Endothelial cell of umbilical vein (primary cell): ENCODE results near the gene ERAP2. TPM values are rescaled to one million over a fixed set of nuclear protein-coding genes. Genes with fewer than 3 reads are reported as not detected.
A peak's percentile ranks its signal among the peaks of the same experiment; 100 is the strongest.

ENCODE experiments used
- BruUV-seq: library from RNA; stranded (reverse); fragments of 400-500 nt; replicated peaks from 2 replicates; lab custom pipeline; 2021; lab: Mats Ljungman, UMichigan
- CTCF ChIA-PET: fragments of 300-600, 350-600 bp; sonication (Branson Sonifier 250); formaldehyde crosslinking; loops from one replicate; lab custom pipeline; 2021; ENCODE audit warnings: antibody characterized with exemption, inconsistent platforms; lab: Charles Lee
- POLR2A ChIA-PET: fragments of 300-600, 350-600 bp; sonication (Branson Sonifier 250); formaldehyde crosslinking; loops from one replicate; lab custom pipeline; 2021; ENCODE audit warnings: antibody characterized with exemption, inconsistent platforms; lab: Charles Lee
- DNase-seq: peaks from one replicate; pipeline ENCODE4 v3.0.0-alpha.2; 2011; ENCODE audit warnings: low read depth, low spot score
- FAIRE-seq: peaks from 2 replicates; lab custom pipeline; 2011; peaks lifted over from hg19 to GRCh38; lab: Jason Lieb, UNC
- H2AFZ ChIP-seq: 2 replicates; pipeline ENCODE4 v1.6.0; 2012; ENCODE audit warnings: low read depth, low read length, control low read depth, inconsistent platforms
- H3K27ac ChIP-seq: 2 replicates; pipeline ENCODE4 v1.5.1; 2011; ENCODE audit warnings: low read depth, mild to moderate bottlenecking, control low read depth, low read length, moderate library complexity; ENCODE audit not compliant: insufficient read depth
- H3K27me3 ChIP-seq, 2 experiments: 2 replicates each; pipeline versions ENCODE4 v1.6.0 to v1.6.1; 2011; ENCODE audit warnings: low read length in 2 of 2, mixed read lengths in 1 of 2; ENCODE audit not compliant: control insufficient read depth in 2 of 2, insufficient read depth in 2 of 2
- H3K36me3 ChIP-seq, 2 experiments: 2 replicates in 1 of 2; 3 replicates in 1 of 2; pipeline ENCODE4 v1.5.1; 2011; ENCODE audit warnings: low read length in 2 of 2, mild to moderate bottlenecking in 1 of 2, moderate library complexity in 1 of 2; ENCODE audit not compliant: control insufficient read depth in 2 of 2, insufficient read depth in 2 of 2; ENCODE audit errors: extremely low read depth in 1 of 2
- H3K4me1 ChIP-seq: 3 replicates; pipeline ENCODE4 v1.5.1; 2011; ENCODE audit warnings: mild to moderate bottlenecking, low read length; ENCODE audit not compliant: control insufficient read depth, insufficient read depth; ENCODE audit errors: extremely low read depth
- H3K4me2 ChIP-seq: 2 replicates; pipeline ENCODE4 v1.6.1; 2011; ENCODE audit warnings: low read length, control low read depth, mixed read lengths; ENCODE audit not compliant: insufficient read depth
- H3K4me3 ChIP-seq, 3 experiments: fragments of 200-600 bp in 1 of 3; sonication (generic), shearing (Covaris generic) in 1 of 3; replicated peaks in 1 of 3; 2 replicates each; pipeline ENCODE4 v1.5.1; 2011 to 2016; ENCODE audit warnings: control low read depth in 3 of 3, low read length in 3 of 3, mild to moderate bottlenecking in 2 of 3, inconsistent platforms in 1 of 3, low read depth in 1 of 3, moderate library complexity in 1 of 3; ENCODE audit not compliant: insufficient read depth in 1 of 3
- H3K79me2 ChIP-seq: 2 replicates; pipeline ENCODE4 v1.6.0; 2012; ENCODE audit warnings: low read length, inconsistent platforms; ENCODE audit not compliant: control insufficient read depth, insufficient read depth
- H3K9ac ChIP-seq: replicated peaks from 2 replicates; pipeline ENCODE3; 2011; ENCODE audit warnings: low read length, control low read depth; ENCODE audit not compliant: insufficient read depth; ENCODE audit errors: extremely low read depth
- H3K9me1 ChIP-seq: replicated peaks from 3 replicates; pipeline ENCODE4 v1.6.0; 2011; ENCODE audit warnings: mild to moderate bottlenecking, low read length; ENCODE audit not compliant: control insufficient read depth, insufficient read depth; ENCODE audit errors: extremely low read depth
- H3K9me3 ChIP-seq: replicated peaks from 2 replicates; pipeline ENCODE4 v1.5.1; 2012; ENCODE audit warnings: low read length, inconsistent platforms; ENCODE audit not compliant: control insufficient read depth, insufficient read depth
- H4K20me1 ChIP-seq: replicated peaks from 2 replicates; pipeline ENCODE3; 2011; ENCODE audit warnings: mild to moderate bottlenecking, low read length; ENCODE audit not compliant: control insufficient read depth, insufficient read depth; ENCODE audit errors: extremely low read depth
- CTCF ChIP-seq, 2 donors: IDR thresholded peaks; 1 replicate in 1 of 2; 2 replicates in 1 of 2; pipeline ENCODE4 v1.5.1; 2011; ENCODE audit warnings: low read length in 2 of 2, mild to moderate bottlenecking in 2 of 2, moderate library complexity in 2 of 2, control low read depth in 1 of 2, inconsistent platforms in 1 of 2, low read depth in 1 of 2; ENCODE audit not compliant: insufficient read depth in 1 of 2; ENCODE audit errors: extremely low read depth in 1 of 2
- EZH2 ChIP-seq: IDR thresholded peaks from 2 replicates; pipeline ENCODE4 v1.6.1; 2012; ENCODE audit warnings: borderline replicate concordance, low read depth, mild to moderate bottlenecking, moderate library complexity, low read length, inconsistent platforms; ENCODE audit not compliant: severe bottlenecking
- FOS ChIP-seq: IDR thresholded peaks from 2 replicates; pipeline ENCODE4 v1.6.1; 2011; ENCODE audit warnings: mild to moderate bottlenecking, low read length, moderate library complexity, borderline replicate concordance; ENCODE audit not compliant: insufficient read depth
- GATA2 ChIP-seq: IDR thresholded peaks from 2 replicates; pipeline ENCODE4 v1.7.0; 2011; ENCODE audit warnings: low read depth, mild to moderate bottlenecking, moderate library complexity, mixed read lengths, low read length; ENCODE audit not compliant: insufficient read length, insufficient read depth
- JUN ChIP-seq: IDR thresholded peaks from 2 replicates; pipeline ENCODE4 v1.6.1; 2011; ENCODE audit warnings: borderline replicate concordance, low read depth; ENCODE audit not compliant: insufficient read length, insufficient read depth
- MYC ChIP-seq: IDR thresholded peaks from one replicate; pipeline ENCODE4 v1.6.1; 2011; ENCODE audit warnings: mild to moderate bottlenecking, low read depth, low read length
- POLR2A ChIP-seq: IDR thresholded peaks from 2 replicates; pipeline ENCODE4 v1.6.1; 2012; ENCODE audit warnings: low read depth, mild to moderate bottlenecking, control low read depth, low read length
- POLR2AphosphoS5 ChIP-seq: IDR thresholded peaks from 2 replicates; pipeline ENCODE4 v1.6.1; 2012; ENCODE audit warnings: low read depth, mild to moderate bottlenecking, control low read depth, low read length, moderate library complexity; ENCODE audit not compliant: insufficient read depth
- dilution Hi-C: fragments of 300-500 bp; cut with MboI; formaldehyde crosslinking; loops from one replicate; pipeline ENCODE4 v1.15.0; 2019; ENCODE audit warnings: low sequenced_read_pairs; ENCODE audit not compliant: extremely low pct_ligation_motif_present
- intact Hi-C: fragments of 100-400 bp; cut with micrococcal nuclease; formaldehyde crosslinking; loops from one replicate; pipeline ENCODE4 v1.10.0; 2022
- polyA plus RNA-seq, 4 experiments: library from polyadenylated mRNA; depleted of rRNA in 3 of 4; stranded (reverse) in 3 of 4; unstranded in 1 of 4; fragments of >200 nt; gene quantifications; 2 replicates each; pipeline versions ENCODE4 v1.2.1 to v1.2.3, GENCODE V29; 2011 to 2012; ENCODE audit warnings: missing spikeins in 1 of 4
- total RNA-seq: library from RNA; stranded (reverse); gene quantifications from 2 replicates; pipeline ENCODE4 v1.2.3, GENCODE V29; 2021
- TF ChIP-seq, protein P1 (sequence below): IDR thresholded peaks from 2 replicates; pipeline ENCODE4 v1.6.1; 2011; ENCODE audit not compliant: insufficient read depth, insufficient read length

The ERAP2 gene
- total and polyA plus RNA-seq, 2 donors (not counting 3 experiments of a cell fraction or from before 2014, with no cell fraction given) = 3.1 to 10.0 TPM

DNA sequence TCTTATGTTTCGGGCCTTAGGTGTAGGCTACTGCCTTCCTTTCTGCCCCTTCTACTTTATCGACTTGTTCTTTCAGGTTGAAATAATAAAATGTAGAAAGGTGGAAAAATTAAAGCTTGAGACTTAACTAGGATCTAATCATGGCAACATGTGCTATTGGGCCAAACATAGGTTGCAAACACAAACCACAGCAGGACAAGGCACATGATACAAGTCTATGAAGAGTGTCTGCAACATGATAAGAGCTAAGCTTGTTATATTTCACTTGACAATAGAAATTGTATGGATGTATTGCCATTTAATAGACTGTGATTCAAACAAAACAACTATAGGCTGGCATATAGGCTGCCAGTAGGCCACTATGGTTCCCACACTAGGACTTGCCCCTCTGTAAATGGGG is 1.7 kb upstream of the ERAP2 start:
- ChIA-PET POLR2A (no interaction called here), CTCF (interaction anchor here (1.1 to 1.6 kb wide), 8 partner anchors 19 to 289 kb away, joined by 3 to 6 read pairs (median 4); partner anchors contain the start of gene LIX1)
- peaks cover 2% of the 10 kb centered on the region for H3K79me2 ChIP-seq
- H3K27ac ChIP-seq = no peak overlapping the region
- no peak overlapping the region for H3K4me3 ChIP-seq
- no TSS peak for BruUV-seq
- FAIRE-seq = peak; percentile 33
- no peak overlapping the region for H3K9ac ChIP-seq
- DNase-seq = no peak
- dilution Hi-C loops = no loop called here
- no peaks in the 10 kb centered on the region for H4K20me1 ChIP-seq
- peaks cover 17% of the 10 kb centered on the region for H3K4me1 ChIP-seq
- no peaks in the 10 kb centered on the region for H3K9me1 ChIP-seq
- no peak overlapping the region for H3K4me2 ChIP-seq
- TF ChIP-seq, protein P1, sequence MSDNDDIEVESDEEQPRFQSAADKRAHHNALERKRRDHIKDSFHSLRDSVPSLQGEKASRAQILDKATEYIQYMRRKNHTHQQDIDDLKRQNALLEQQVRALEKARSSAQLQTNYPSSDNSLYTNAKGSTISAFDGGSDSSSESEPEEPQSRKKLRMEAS = no peak
- no peak for TF ChIP-seq JUN
- no peak for TF ChIP-seq FOS
- no peak for TF ChIP-seq CTCF (IDR thresholded peaks at IDR 0.05; ENCODE audit: extremely low read depth in 1 of 2, insufficient read depth in 1 of 2, low read depth in 1 of 2, low read length in 2 of 2)
- no peak for TF ChIP-seq POLR2A
- no peak for TF ChIP-seq EZH2
- TF ChIP-seq MYC = no peak
- TF ChIP-seq GATA2 = no peak
- TF ChIP-seq POLR2AphosphoS5 = no peak
- no peaks in the 10 kb centered on the region for H3K27me3 ChIP-seq
- intact Hi-C loops = loop anchor here (5.0 kb wide), 1 partner anchor 308 kb away; the partner anchor contains the start of gene RIOK2
- H3K9me3 ChIP-seq = no peaks in the 10 kb centered on the region
- H3K36me3 ChIP-seq = no peaks in the 10 kb centered on the region
- H2AFZ ChIP-seq = no peak overlapping the region
